Endothelial cell of hepatic sinusoid (primary cell): ENCODE measurements around the gene NDUFV1.
"Not testable (repeated sequence)": the region's sequence is repeated elsewhere in the genome, so short reads cannot be mapped to it uniquely, and the experiment has no call there.

Source experiments
- in situ Hi-C: cut with HindIII; loops from 2 replicates; pipeline ENCODE4 v1.10.0; 2017; ENCODE audit warnings: low sequenced_read_pairs

Gene NDUFV1

GRCh38 chr11:67585911-67586310 lies 20.8 kb upstream of the NDUFV1 start:
- in situ Hi-C loops, result no loop called here

GRCh38 chr11:67586568-67587250 lies 20.0 kb upstream of the NDUFV1 start:
- in situ Hi-C loops, result no loop called here

GRCh38 chr11:67588136-67588503 lies 18.6 kb upstream of the NDUFV1 start:
- in situ Hi-C loops, result no loop called here

GRCh38 chr11:67588899-67589415 lies 17.8 kb upstream of the NDUFV1 start:
- in situ Hi-C loops, result not testable (repeated sequence)

- in situ Hi-C loops, result no loop called here
Observed at GRCh38 chr11:67592880-67593564, 13.7 kb upstream of the NDUFV1 start.

- in situ Hi-C loops, result no loop called here
Observed at GRCh38 chr11:67593565-67593905, 13.2 kb upstream of the NDUFV1 start.

- in situ Hi-C loops, result no loop called here
Observed at GRCh38 chr11:67594480-67594879, 12.3 kb upstream of the NDUFV1 start.

- in situ Hi-C loops, result no loop called here
Observed at GRCh38 chr11:67596753-67597300, 9.9 kb upstream of the NDUFV1 start.

GRCh38 chr11:67597458-67597857 lies 9.3 kb upstream of the NDUFV1 start:
- in situ Hi-C loops, result not testable (repeated sequence)

GRCh38 chr11:67597963-67598362 lies 8.8 kb upstream of the NDUFV1 start:
- in situ Hi-C loops, result not testable (repeated sequence)

GRCh38 chr11:67599149-67599548 lies 7.6 kb upstream of the NDUFV1 start:
- in situ Hi-C loops, result no loop called here

GRCh38 chr11:67600324-67601029 lies 6.3 kb upstream of the NDUFV1 start:
- in situ Hi-C loops, result loop anchor here (5.0 kb wide), 1 partner anchor 62 kb away; no protein-coding TSS in a partner anchor

GRCh38 chr11:67601098-67601497 lies 5.6 kb upstream of the NDUFV1 start:
- in situ Hi-C loops, result loop anchor here (5.0 kb wide), 1 partner anchor 61 kb away; no protein-coding TSS in a partner anchor

- in situ Hi-C loops, result loop anchor here (5.0 kb wide), 1 partner anchor 58 kb away; no protein-coding TSS in a partner anchor
Observed at GRCh38 chr11:67604119-67604518, 2.6 kb upstream of the NDUFV1 start.

- in situ Hi-C loops, result loop anchor here (5.0 kb wide), 1 partner anchor 57 kb away; no protein-coding TSS in a partner anchor
Observed at GRCh38 chr11:67604815-67605214, 1.9 kb upstream of the NDUFV1 start.

GRCh38 chr11:67605231-67606011 lies 1.3 kb upstream of the NDUFV1 start:
- in situ Hi-C loops, result no loop called here

- in situ Hi-C loops, result no loop called here
Observed at GRCh38 chr11:67606093-67606491, 644 bp upstream of the NDUFV1 start.

GRCh38 chr11:67607507-67607906 lies 771 bp downstream of the NDUFV1 start:
- in situ Hi-C loops, result no loop called here

GRCh38 chr11:67608486-67608885 lies 1.8 kb downstream of the NDUFV1 start:
- in situ Hi-C loops, result no loop called here

GRCh38 chr11:67609316-67609715 lies 2.6 kb downstream of the NDUFV1 start:
- in situ Hi-C loops, result no loop called here
